ENCODE measurements around the gene SMG1. TPM values are rescaled to one million over a fixed set of nuclear protein-coding genes. Genes with fewer than 3 reads are reported as not detected.

Gene SMG1
- 18.2 and 33.5 TPM in 2 replicates for total RNA-seq

DNA sequence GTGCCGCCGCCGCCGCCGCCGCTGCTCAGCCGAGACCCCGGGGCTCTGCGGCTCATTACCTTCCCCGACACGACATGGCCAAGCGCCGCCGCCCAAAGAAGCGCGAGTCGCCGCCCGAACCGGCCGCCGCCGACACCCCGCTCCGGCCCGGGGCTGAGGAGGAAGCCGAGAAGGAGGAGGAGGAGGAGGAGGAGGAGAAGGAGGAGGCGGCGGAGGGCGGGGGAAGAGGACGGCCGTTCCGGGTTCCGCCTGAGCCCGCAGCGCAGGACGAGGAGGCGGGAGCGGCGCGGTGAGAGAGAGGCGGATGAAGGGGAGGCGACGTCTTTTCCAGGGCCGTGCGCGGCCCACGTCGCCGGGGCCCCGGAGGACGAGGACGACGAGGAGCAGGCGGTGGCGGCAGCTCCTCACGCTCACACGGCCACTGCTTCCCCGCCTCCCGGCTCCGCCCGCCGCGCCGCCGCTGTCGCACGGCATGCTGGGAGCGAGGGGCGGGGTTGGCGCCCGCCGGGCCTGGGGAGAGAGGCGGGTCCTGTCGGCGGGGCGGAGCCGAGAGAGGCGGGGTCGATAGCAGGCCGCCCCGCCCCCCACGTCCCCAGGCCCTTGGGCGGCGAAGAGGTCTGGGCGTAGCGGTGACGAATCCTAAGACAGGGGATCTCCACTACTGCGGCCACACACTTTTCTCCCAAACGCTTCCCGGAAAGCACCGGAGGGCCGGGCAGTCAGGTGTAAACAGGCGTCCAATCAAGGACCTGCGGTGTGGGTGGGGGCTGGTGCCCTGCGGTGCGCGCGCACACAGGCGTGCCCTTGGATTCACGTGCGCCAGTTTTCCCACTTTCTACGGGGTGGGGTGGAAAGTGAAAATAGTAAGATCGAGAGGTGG is at the start of gene SMG1:
Gene SMG1 (minus strand): TSS at position 423 of the 880 bp plus-strand sequence. CDS start 367 bp downstream, at position 56.
- peak within 1 kb of the TSS; percentile 59 for H3K4me3 ChIP-seq (ENCODE audit: low read depth, low read length)
- DNase-seq (ENCODE audit: low read depth) = peak; percentile 88

DNA sequence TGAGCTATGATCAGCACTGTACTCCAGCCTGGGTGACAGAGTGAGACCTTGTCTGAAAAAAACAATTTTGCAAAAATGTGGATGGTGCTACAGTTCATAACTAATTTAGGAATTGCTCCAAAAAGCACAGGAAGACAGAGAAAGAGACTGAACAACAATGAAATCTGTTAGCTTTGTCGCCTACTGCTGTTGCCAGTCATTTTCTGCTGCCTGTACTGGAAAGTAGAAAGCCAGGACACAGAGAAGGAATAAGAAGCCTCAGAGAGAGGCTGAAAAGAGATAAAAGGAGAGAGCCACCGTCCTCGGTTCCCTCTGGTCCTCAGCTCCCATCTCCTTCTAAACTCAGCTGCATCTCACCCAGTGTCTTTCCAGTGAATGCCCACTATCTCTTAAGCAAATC is 48.9 kb upstream of the SMG1 start:
- TF ChIP-seq, protein P1, sequence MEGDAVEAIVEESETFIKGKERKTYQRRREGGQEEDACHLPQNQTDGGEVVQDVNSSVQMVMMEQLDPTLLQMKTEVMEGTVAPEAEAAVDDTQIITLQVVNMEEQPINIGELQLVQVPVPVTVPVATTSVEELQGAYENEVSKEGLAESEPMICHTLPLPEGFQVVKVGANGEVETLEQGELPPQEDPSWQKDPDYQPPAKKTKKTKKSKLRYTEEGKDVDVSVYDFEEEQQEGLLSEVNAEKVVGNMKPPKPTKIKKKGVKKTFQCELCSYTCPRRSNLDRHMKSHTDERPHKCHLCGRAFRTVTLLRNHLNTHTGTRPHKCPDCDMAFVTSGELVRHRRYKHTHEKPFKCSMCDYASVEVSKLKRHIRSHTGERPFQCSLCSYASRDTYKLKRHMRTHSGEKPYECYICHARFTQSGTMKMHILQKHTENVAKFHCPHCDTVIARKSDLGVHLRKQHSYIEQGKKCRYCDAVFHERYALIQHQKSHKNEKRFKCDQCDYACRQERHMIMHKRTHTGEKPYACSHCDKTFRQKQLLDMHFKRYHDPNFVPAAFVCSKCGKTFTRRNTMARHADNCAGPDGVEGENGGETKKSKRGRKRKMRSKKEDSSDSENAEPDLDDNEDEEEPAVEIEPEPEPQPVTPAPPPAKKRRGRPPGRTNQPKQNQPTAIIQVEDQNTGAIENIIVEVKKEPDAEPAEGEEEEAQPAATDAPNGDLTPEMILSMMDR (conservative IDR thresholded peaks at IDR 0.05; ENCODE audit: low read depth, low read length) = no peak
- no peak overlapping the region for H3K4me3 ChIP-seq (ENCODE audit: low read depth, low read length)
- DNase-seq (ENCODE audit: low read depth) = no peak

DNA sequence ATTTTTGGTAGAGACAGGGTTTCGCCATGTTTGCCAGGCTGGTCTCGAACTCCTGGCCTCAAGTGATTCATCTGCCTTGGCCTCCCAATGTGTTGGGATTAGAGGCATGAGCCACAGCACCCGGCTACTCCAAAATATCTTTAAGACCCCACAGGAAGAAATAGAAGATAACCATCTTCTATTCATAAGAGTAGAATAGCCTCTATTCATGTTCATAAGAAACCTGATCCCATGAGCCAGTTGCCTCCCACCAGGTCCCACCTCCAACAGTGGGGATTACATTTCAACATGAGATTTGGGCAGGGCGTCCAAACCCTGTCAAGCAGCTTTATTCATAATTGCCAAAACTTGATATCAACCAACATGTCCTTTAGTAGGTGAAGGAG is 43.6 kb upstream of the SMG1 start:
- DNase-seq (ENCODE audit: low read depth) = no peak
- TF ChIP-seq, protein P1 (conservative IDR thresholded peaks at IDR 0.05; ENCODE audit: low read depth, low read length) = no peak
- no peak overlapping the region for H3K4me3 ChIP-seq (ENCODE audit: low read depth, low read length)

DNA sequence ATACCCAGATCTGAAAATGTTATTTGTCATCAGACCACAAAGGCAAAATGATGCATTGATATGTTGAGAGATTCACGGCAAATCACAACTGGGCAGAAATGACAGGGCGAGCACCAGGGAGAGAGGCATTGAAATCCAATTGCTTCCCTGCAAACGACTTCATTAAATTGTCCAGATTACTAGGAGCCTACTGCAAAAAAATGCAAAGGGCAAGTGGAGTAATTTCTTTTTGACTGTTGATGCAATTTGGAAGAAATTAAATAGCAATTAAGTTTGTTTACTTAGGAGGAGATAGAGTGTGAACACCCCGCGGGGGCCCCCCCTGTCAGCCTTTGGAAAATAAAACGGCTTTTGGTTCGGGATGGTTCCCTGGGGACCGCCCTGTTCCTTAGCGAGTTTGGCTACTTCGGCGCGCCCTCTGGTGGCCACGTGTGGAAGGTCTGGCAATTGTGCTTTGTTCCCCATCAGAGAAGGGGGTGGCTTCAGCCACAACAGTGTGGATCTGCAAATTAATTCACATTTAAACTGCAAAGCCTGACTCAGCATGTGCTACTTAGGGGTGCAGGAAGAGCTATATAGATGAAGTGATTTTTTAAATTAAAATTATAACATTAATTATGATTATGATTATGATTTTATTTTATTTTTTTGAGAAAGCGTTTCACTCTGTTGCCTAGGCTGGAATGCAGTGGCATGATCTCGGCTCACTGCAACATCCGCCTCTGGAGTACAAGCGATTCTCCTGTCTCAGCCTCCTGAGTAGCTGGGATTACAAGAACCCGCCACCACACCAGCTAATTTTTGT is 43.0 kb upstream of the SMG1 start:
- TF ChIP-seq, protein P1 (conservative IDR thresholded peaks at IDR 0.05; ENCODE audit: low read depth, low read length) = peak; percentile 95
- H3K4me3 ChIP-seq (ENCODE audit: low read depth, low read length) = peak overlapping the region; percentile 37
- DNase-seq (ENCODE audit: low read depth) = no peak

DNA sequence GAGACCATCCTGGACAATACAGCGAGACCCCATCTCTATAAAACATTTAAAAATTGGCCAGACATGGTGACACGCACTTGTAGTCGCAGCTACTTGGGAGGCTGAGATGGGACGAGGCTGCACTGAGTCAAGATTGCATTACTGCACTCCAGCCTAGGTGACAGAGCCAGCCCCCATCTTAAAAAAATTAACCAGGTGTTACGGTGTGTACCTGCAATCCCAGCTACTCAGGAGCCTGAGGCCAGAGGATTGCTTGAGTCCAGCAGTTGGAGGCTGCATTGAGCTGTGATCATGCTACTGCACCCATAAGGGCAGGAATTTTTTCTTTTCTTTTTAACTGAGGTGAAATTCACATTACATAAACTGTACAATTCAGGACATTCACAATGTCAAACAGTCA is 40.6 kb upstream of the SMG1 start:
- TF ChIP-seq, protein P1 (conservative IDR thresholded peaks at IDR 0.05; ENCODE audit: low read depth, low read length) = no peak
- H3K4me3 ChIP-seq (ENCODE audit: low read depth, low read length) = no peak overlapping the region
- DNase-seq (ENCODE audit: low read depth) = no peak

DNA sequence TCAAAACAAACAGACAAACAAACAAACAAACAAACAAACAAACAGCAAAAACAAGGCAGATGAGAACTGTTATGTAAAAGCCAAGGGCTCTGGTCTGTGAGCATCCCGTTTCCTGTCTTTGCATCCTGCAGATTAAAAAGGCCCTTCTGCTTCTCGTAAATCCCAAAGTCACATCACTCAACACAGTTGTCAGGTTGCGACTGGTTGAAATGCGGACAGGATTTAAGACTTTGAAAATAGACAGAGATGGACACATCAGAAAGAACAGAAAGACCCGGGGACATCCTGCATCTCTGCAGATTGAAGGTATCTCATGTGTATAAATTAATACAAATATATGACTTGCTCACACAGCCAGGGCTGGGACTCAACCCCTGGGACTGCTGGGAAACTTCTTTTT is 39.3 kb upstream of the SMG1 start:
- TF ChIP-seq, protein P1 (conservative IDR thresholded peaks at IDR 0.05; ENCODE audit: low read depth, low read length) = no peak
- DNase-seq (ENCODE audit: low read depth) = no peak
- H3K4me3 ChIP-seq (ENCODE audit: low read depth, low read length) = no peak overlapping the region

DNA sequence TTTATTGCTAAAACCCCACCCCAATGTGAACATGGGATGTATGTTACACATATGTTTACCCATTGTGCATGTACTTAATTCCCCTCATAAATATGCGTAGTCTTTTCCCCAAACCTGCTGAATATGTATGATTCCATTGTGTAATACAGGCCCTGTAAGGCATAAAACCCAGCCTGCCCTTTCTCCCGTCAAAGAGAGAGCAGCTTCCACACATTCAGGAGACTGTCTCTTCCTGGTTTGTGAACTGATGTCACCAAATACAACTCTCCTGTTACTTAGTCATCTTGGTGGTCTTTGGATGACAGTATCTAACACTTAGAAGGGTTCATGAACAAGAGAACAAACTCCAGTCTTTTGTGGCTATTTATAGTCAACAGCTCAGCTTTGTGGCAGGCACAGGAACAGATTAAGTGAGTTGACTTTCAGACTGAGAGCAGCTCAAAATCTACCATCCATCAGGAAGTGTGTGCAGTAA is 32.9 kb upstream of the SMG1 start:
- no peak overlapping the region for H3K4me3 ChIP-seq (ENCODE audit: low read depth, low read length)
- no peak for DNase-seq (ENCODE audit: low read depth)
- TF ChIP-seq, protein P1 (conservative IDR thresholded peaks at IDR 0.05; ENCODE audit: low read depth, low read length) = no peak
